ENCODE results near the gene LSM7.
"Not testable (repeated sequence)": the region's sequence is repeated elsewhere in the genome, so short reads cannot be mapped to it uniquely, and the experiment has no call there.

Gene LSM7

DNA sequence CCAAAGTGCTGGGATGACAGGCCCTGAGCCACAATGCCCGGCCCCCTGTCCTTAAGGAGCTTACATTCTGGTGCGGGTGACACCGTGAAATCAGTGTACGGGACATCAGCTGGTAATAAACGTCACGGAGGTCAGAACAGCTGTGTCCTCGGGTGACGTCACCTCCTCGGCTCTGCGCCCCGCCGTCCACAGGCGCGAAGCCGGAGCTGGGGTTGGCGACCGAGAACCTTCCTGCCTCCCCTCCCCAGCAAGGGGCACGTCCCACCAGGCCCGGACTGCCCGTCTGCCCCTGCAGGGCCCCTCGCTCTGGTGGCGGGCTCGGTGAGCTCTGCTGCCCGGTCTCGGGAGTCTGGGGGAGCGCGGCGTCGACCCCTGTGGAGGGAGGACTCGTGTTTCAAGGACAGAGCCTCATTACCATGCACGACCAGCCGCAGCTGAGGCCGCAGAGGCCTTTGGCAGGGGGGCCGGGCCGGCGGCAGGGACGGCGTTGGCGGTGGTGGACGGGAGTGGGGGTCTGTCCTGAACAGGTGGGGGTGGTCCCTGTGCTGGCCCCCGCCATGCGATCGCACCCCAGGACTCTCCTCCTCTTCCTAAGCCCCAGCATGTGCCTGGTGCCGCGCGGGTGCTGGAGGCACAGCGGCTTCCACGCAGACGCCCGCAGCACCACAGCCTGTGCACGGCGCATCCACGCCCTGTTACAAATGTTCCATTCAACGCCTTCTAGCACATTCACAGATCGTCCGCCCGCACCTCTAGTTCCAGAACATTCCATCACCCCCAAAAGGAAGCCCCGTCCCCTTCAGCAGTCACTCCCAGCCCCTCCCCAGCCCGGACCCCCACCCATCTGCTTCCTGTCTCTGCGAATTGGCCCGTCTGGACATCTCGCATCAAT lies 25.8 kb downstream of the LSM7 start:
- DNase-seq (ENCODE audit: low read depth), result no peak

DNA sequence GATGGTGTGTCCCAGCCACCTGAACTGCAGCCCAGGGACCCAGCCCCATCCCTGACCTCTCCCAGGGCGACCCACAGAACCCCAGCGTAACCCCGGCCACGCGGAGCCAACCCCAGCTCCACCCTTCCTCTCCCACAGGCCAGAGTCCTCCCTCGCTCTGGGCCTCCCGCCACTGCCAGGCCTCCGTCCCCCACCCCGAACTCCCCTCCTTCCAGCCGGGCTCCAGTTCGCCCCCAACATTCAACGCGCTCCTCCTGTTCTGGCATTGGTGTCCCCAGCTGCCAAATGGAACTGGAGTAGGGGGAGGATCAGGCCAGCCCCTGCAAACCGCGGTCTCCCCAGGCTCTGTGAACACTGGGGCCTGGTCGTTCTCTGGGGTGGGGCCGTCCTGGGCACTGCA lies 27.9 kb downstream of the LSM7 start:
- DNase-seq (ENCODE audit: low read depth), result no peak

GRCh38 chr19:2296141-2296540 lies 32.2 kb downstream of the LSM7 start:
- DNase-seq (ENCODE audit: low read depth), result no peak

DNA sequence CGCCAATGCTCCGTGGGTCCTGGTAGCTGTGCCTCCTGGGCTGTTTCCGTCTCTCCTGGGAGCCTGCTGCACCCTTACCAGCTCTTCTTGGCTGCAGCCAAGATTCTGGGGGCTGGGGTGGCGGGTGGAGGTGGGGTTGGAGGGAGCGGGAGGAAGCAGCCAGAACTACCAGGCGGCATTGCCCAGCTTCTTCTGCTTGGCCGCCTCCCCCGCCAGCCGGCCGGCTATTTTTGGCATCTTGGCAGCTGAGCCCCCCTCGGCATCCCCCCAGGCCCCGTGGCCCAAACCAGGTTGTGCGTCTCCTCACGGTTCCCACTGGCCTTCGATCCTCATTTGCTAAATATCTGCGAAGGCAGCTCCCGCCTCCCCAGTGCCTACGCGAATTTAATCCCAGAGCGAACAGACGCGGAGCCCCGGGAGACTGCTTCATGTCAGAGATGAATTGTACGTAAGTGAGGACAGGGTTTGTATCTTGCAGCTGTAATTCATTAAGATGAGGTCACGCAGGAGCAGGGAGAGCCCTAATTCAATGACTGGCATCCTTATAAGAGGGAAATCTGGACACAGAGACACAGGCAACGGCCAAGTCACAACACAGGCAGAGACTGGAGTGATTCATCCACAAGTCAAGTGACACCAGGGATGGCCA lies 33.6 kb downstream of the LSM7 start:
- DNase-seq (ENCODE audit: low read depth), result no peak

GRCh38 chr19:2291185-2291751 lies 37.1 kb downstream of the LSM7 start:
- DNase-seq (ENCODE audit: low read depth), result no peak

- DNase-seq (ENCODE audit: low read depth), result no peak
These were observed 37.8 kb downstream of the LSM7 start for GRCh38 chr19:2290441-2291184.

DNA sequence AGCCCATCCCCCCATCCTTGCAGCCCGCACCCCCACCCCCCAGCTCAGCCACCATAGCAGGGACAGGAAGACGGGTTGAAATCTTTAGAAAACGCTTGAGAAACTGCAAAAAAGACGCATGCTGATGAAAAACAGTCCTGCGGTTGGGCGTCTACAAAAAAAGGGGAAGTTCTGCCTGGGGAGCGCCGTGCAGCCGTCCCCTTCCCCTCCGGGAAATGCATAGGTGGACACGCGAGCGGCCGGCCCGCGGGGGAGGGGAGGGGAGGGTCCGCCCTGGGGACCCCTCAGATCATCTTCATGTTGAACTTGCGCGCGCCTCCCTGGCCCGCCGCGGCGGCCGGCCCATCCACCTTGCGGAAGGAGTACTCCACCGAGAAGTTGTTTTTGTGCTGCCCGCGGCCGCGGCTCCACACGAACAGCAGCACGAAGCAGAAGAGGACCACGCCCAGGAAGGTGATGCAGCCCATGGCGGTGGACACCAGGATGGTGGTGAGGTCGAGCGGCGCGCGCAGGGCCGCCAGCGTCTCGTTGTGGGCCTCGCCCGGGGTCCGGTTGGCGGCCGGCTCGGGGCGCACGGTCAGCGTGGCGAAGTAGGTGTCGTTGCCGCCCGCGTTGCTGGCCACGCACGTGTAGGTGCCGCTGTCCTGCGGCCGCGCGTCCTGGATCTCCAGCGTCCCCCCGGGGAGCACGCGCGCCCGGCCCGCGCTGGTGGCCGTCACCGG lies 38.5 kb downstream of the LSM7 start:
- no peak for DNase-seq (ENCODE audit: low read depth)

- no peak for DNase-seq (ENCODE audit: low read depth)
These were observed 39.3 kb downstream of the LSM7 start for GRCh38 chr19:2288818-2289713.

- DNase-seq (ENCODE audit: low read depth), result no peak
These were observed 40.0 kb downstream of the LSM7 start for GRCh38 chr19:2288338-2288817.

DNA sequence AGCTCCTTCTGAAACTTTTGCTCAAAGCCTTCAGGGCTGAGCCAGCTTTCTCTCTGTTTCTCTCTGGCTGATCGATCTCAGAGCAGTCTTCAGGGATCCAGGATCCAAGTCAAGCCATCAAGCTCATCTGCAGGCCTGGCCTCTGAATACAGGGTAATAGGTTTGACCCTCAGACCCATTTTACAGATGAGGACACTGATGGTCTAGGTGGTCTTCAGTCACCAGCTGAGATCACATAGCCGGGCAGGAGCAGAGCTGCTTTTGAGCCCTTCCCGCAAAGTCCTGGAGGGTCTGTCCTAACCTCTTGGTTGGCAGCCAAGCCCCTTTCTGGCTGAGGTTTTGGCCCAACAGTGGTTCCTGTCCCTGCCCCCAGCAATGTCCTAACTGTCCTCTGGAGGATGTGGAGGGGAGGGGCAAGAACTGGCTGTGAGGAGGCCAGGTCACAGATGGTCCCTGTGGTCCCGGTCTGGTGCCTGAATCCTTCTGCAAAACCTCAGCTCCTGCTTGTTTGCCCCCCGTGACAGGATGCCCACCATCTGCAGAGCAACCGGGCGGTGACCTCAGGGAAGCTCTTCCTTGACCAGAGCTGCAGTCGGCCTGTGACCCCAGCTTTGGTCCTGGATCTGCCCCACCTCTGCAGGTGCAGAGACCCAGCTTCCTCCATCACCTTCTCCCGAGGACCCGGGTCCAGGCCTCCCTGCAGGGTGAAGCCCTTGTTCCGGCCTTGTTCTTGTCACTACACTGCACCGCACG lies 40.6 kb downstream of the LSM7 start:
- DNase-seq (ENCODE audit: low read depth), result no peak

GRCh38 chr19:2286402-2287140 lies 41.8 kb downstream of the LSM7 start:
- no peak for DNase-seq (ENCODE audit: low read depth)

- no peak for DNase-seq (ENCODE audit: low read depth)
These were observed 44.4 kb downstream of the LSM7 start for GRCh38 chr19:2283835-2284507.

DNA sequence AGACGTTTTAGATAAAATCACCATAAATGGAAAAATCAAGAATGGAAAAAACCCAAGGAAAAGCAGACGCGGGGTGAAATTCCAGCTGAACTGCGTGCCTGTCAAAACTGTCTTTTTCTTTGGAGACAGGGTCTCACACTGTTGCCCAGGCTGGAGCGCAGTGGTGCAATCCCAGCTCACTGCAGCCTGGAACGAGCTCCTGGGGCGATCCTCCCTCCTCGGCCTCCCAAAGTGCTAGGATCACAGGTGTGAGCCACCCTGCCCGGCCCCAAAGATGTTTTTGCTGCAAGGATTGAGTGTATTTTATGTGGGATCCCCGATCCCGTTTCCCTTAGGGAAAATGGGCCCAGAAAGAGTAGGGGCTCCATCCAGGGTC lies 45.5 kb downstream of the LSM7 start:
- DNase-seq (ENCODE audit: low read depth), result no peak

DNA sequence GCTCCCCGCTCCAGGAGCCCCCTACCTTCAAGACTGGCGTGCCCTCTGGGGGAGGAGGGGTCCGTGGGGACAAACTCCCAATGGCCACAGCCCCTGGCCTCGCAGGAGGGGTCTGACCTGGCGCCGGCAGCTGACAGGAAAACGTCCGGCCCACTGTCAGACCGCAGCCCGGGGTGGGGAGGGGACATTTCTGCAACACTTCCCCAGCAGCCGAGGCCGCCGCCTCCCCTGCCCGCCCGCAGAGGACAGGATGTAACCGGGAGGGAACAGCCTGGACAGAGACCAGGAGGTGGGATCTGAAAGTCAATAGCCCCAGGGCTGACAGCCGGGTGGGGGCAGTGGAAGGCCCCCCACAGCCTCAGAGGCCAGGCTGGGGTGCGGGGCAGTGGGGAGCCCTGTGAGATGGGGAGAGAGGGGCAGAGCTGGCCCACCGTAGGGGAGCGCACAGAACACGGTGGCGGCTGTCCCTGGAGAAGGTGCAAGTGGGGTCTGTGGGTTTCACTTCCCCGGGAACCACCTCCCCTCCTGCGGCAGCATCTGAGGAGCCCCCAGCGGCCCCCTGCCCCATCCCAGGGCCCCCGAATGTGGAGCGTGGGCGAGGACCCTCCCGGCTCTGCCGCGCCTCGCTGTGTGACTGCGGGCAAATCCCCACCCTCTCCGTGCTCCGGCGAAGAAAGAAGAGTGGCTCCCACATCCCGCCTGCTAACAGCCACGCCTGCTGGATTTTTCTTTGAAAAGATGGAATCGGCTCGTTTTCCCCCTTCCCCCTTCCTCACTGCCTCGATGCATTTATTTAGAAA lies 46.1 kb downstream of the LSM7 start, which contains the start of gene PEAK3:
Gene PEAK3, minus strand, starts transcription at position 114 of the 800 bp plus-strand sequence. CDS start 1,244 bp downstream, outside the sequence.
- DNase-seq (ENCODE audit: low read depth), result no peak

DNA sequence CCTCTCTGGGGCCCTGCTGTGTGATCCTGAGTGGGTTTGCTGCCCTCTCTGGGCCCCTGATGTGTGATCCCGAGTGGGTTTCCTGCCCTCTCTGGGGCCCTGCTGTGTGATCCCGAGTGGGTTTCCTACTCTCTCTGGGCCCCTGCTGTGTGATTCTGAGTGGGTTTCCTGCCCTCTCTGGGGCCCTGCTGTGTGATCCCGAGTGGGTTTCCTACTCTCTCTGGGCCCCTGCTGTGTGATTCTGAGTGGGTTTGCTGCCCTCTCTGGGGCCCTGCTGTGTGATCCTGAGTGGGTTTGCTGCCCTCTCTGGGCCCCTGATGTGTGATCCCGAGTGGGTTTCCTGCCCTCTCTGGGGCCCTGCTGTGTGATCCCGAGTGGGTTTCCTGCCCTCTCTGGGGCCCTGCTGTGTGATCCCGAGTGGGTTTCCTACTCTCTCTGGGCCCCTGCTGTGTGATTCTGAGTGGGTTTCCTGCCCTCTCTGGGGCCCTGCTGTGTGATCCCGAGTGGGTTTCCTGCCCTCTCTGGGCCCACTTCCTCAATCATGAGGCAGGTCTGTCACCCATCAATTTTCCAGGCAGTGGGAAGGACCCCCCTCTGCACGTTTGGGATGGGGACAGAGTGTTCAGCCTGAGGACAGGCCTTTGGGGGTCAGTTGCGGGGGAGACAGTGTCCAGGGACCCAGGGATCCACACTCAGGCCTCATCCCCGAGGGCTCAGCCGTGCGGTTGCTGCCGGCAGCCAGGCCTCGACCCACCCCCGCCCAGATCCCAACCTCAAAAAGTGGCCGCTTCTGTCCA lies 46.9 kb downstream of the LSM7 start:
- not testable (repeated sequence) for DNase-seq (ENCODE audit: low read depth)

GRCh38 chr19:2280633-2281264 lies 47.6 kb downstream of the LSM7 start:
- no peak for DNase-seq (ENCODE audit: low read depth)
